Measurements from ENCODE around the gene CAB39L.

The CAB39L gene

GRCh38 chr13:49448753-49449152, 4.9 kb upstream of the CAB39L start:
- Histone ChIP-seq H3K9me3 (replicated peaks in 1 of 11) (no peaks in the 10 kb centered on the region; a peak in 1 of 22 replicates), H3K4me3 (no peak overlapping the region), H3K9ac (no peak overlapping the region), H3K4me2 (peak overlapping the region in 3 of 11 experiments; percentile 67 to 83 (median 82); a peak in 6 of 22 replicates), H3K36me3 (peaks cover 9 to 33% (median 21%) of the 10 kb centered on the region in 11 experiments; a peak in 20 of 22 replicates), H3K27ac (no peak overlapping the region), H3K4me1 (peaks cover 11 to 58% (median 45%) of the 10 kb centered on the region in 10 experiments), H3K27me3 (no peaks in the 10 kb centered on the region), H4K20me1 (peaks cover 0 to 20% (median 0%) of the 10 kb centered on the region in 11 experiments; a peak in 2 of 22 replicates)
- no peak for TF ChIP-seq Cebpa-rat (IDR thresholded peaks at IDR 0.05)

GRCh38 chr13:49446473-49446872, 2.6 kb upstream of the CAB39L start:
- H3K27me3 ChIP-seq, result no peaks in the 10 kb centered on the region
- H3K36me3 ChIP-seq, result peaks cover 0 to 22% (median 6%) of the 10 kb centered on the region in 11 experiments; a peak in 11 of 22 replicates
- peak overlapping the region in 3 of 11 experiments; percentile 35 to 97 (median 95); a peak in 5 of 22 replicates for H3K9ac ChIP-seq
- H3K9me3 ChIP-seq (replicated peaks in 1 of 11), result peaks cover 0 to 18% (median 7%) of the 10 kb centered on the region in 11 experiments; a peak in 11 of 22 replicates
- H4K20me1 ChIP-seq, result peaks cover 0 to 6% (median 0%) of the 10 kb centered on the region in 11 experiments; a peak in 1 of 22 replicates
- H3K27ac ChIP-seq, result peak overlapping the region in 3 of 11 experiments; percentile 95 to 99 (median 95); a peak in 5 of 22 replicates
- peaks cover 17 to 57% (median 45%) of the 10 kb centered on the region in 10 experiments for H3K4me1 ChIP-seq
- peak overlapping the region in 10 of 11 experiments; percentile 4 to 89 (median 82); a peak in 17 of 22 replicates for H3K4me2 ChIP-seq
- peak overlapping the region in 4 of 10 experiments; percentile 43 to 90 (median 78); a peak in 8 of 20 replicates for H3K4me3 ChIP-seq
- no peak for TF ChIP-seq Cebpa-rat (IDR thresholded peaks at IDR 0.05)

GRCh38 chr13:49444524-49445395, 896 bp upstream of the CAB39L start:
- H3K4me1 ChIP-seq, result peaks cover 11 to 48% (median 37%) of the 10 kb centered on the region in 10 experiments

GRCh38 chr13:49443357-49443703, 534 bp downstream of the CAB39L start:
- H4K20me1 ChIP-seq, result no peaks in the 10 kb centered on the region; a peak in 1 of 22 replicates
- peak overlapping the region; percentile 73 to 91 (median 80) for H3K4me3 ChIP-seq
- H3K4me1 ChIP-seq, result peaks cover 11 to 40% (median 34%) of the 10 kb centered on the region in 10 experiments
- TF ChIP-seq Cebpa-rat (IDR thresholded peaks at IDR 0.05), result no peak
- H3K27ac ChIP-seq, result peak overlapping the region; percentile 79 to 95 (median 89)
- H3K27me3 ChIP-seq, result no peaks in the 10 kb centered on the region
- peak overlapping the region; percentile 74 to 91 (median 86) for H3K4me2 ChIP-seq
- peaks cover 0 to 21% (median 10%) of the 10 kb centered on the region in 11 experiments; a peak in 11 of 22 replicates for H3K9me3 ChIP-seq (replicated peaks in 1 of 11)
- H3K9ac ChIP-seq, result peak overlapping the region; percentile 65 to 97 (median 88)
- peaks cover 0 to 12% (median 5%) of the 10 kb centered on the region in 11 experiments; a peak in 6 of 22 replicates for H3K36me3 ChIP-seq

More at GRCh38 chr13:49444524-49445395, 896 bp upstream of the CAB39L start:
- TF ChIP-seq Cebpa-rat (IDR thresholded peaks at IDR 0.05), result no peak
- Histone ChIP-seq H3K9me3 (replicated peaks in 1 of 11) (peaks cover 0 to 21% (median 10%) of the 10 kb centered on the region in 11 experiments; a peak in 11 of 22 replicates), H3K27ac (peak overlapping the region; percentile 79 to 99 (median 89)), H3K4me3 (peak overlapping the region; percentile 73 to 91 (median 80)), H3K27me3 (no peaks in the 10 kb centered on the region), H3K36me3 (peaks cover 0 to 20% (median 8%) of the 10 kb centered on the region in 11 experiments; a peak in 9 of 22 replicates), H3K4me2 (peak overlapping the region; percentile 67 to 90 (median 83)), H3K9ac (peak overlapping the region; percentile 80 to 97 (median 88)), H4K20me1 (no peaks in the 10 kb centered on the region; a peak in 1 of 22 replicates)

- H3K27me3 ChIP-seq, result no peaks in the 10 kb centered on the region
- H3K36me3 ChIP-seq, result peaks cover 0 to 12% (median 5%) of the 10 kb centered on the region in 11 experiments; a peak in 6 of 22 replicates
- H4K20me1 ChIP-seq, result no peaks in the 10 kb centered on the region
- no peak overlapping the region for H3K27ac ChIP-seq
- H3K9me3 ChIP-seq (replicated peaks in 1 of 11), result peaks cover 0 to 21% (median 10%) of the 10 kb centered on the region in 11 experiments; a peak in 11 of 22 replicates
- no peak for TF ChIP-seq Cebpa-rat (IDR thresholded peaks at IDR 0.05)
- no peak overlapping the region for H3K9ac ChIP-seq
- H3K4me2 ChIP-seq, result 0 out of 22 replicates have a peak overlapping the region, but pooled peaks of 1 of the 11 experiments have one; percentile 81
- peaks cover 11 to 25% (median 20%) of the 10 kb centered on the region in 10 experiments; a peak in 17 of 20 replicates for H3K4me1 ChIP-seq
- H3K4me3 ChIP-seq, result no peak overlapping the region
Measured at GRCh38 chr13:49441846-49442245, 2.0 kb downstream of the CAB39L start.

GRCh38 chr13:49441312-49441711, 2.6 kb downstream of the CAB39L start:
- Histone ChIP-seq H3K9ac (no peak overlapping the region), H3K4me3 (no peak overlapping the region), H3K4me2 (no peak overlapping the region), H4K20me1 (no peaks in the 10 kb centered on the region), H3K27me3 (no peaks in the 10 kb centered on the region), H3K27ac (no peak overlapping the region), H3K9me3 (replicated peaks in 1 of 11) (peaks cover 0 to 21% (median 10%) of the 10 kb centered on the region in 11 experiments; a peak in 11 of 22 replicates), H3K4me1 (peaks cover 11 to 22% (median 16%) of the 10 kb centered on the region in 10 experiments; a peak in 17 of 20 replicates), H3K36me3 (peaks cover 0 to 12% (median 5%) of the 10 kb centered on the region in 11 experiments; a peak in 6 of 22 replicates)
- TF ChIP-seq Cebpa-rat (IDR thresholded peaks at IDR 0.05), result no peak

- H3K36me3 ChIP-seq, result peaks cover 0 to 12% (median 5%) of the 10 kb centered on the region in 11 experiments; a peak in 8 of 22 replicates
- no peak for TF ChIP-seq Cebpa-rat (IDR thresholded peaks at IDR 0.05)
- no peak overlapping the region for H3K9ac ChIP-seq
- H3K27ac ChIP-seq, result no peak overlapping the region
- H3K4me2 ChIP-seq, result no peak overlapping the region
- H3K4me3 ChIP-seq, result no peak overlapping the region
- H3K9me3 ChIP-seq (replicated peaks in 1 of 11), result peaks cover 0 to 21% (median 10%) of the 10 kb centered on the region in 11 experiments; a peak in 11 of 22 replicates
- no peaks in the 10 kb centered on the region for H4K20me1 ChIP-seq
- H3K27me3 ChIP-seq, result no peaks in the 10 kb centered on the region
- peaks cover 6 to 17% (median 7%) of the 10 kb centered on the region in 10 experiments; a peak in 13 of 20 replicates for H3K4me1 ChIP-seq
Measured at GRCh38 chr13:49439609-49440008, 4.3 kb downstream of the CAB39L start.

- H3K36me3 ChIP-seq, result peaks cover 2 to 29% (median 13%) of the 10 kb centered on the region in 11 experiments; a peak in 15 of 22 replicates
- no peaks in the 10 kb centered on the region for H3K27me3 ChIP-seq
- H3K27ac ChIP-seq, result no peak overlapping the region
- no peak overlapping the region for H3K4me3 ChIP-seq
- H3K4me2 ChIP-seq, result no peak overlapping the region
- H4K20me1 ChIP-seq, result no peaks in the 10 kb centered on the region
- H3K9me3 ChIP-seq (replicated peaks in 1 of 11), result peaks cover 0 to 12% (median 6%) of the 10 kb centered on the region in 11 experiments; a peak in 9 of 22 replicates
- peaks cover 0 to 11% (median 0%) of the 10 kb centered on the region in 10 experiments; a peak in 3 of 20 replicates for H3K4me1 ChIP-seq
- TF ChIP-seq Cebpa-rat (IDR thresholded peaks at IDR 0.05), result no peak
- no peak overlapping the region for H3K9ac ChIP-seq
Measured at GRCh38 chr13:49437705-49438104, 6.2 kb downstream of the CAB39L start.

All from BLaER1 treated with 17β-estradiol and CSF1 and Interleukin-3, amounts not matched to agents 10 nM and 100 nM (cell line).